RWPE2 (cell line): ENCODE data around the gene PIK3R5.

Experiments
- ATAC-seq: fragments of 200-7000 bp; cut with Tn5 transposase; 3 replicates; pipeline ENCODE4 v1.9.1; 2021; ENCODE audit warnings: low read depth
- DNase-seq: peaks from one replicate; pipeline ENCODE4 v3.0.0-alpha.2; 2020; ENCODE audit warnings: low spot score
- H3K27ac ChIP-seq: fragments of 450-650 bp; 2 replicates; pipeline ENCODE4 v1.5.1; 2017; ENCODE audit warnings: mild to moderate bottlenecking; ENCODE audit not compliant: poor library complexity, severe bottlenecking
- H3K27me3 ChIP-seq: fragments of 250-450 bp; sonication (Bioruptor Pico); 2 replicates; pipeline ENCODE4 v1.5.1; 2021; ENCODE audit warnings: mild to moderate bottlenecking, moderate library complexity; ENCODE audit not compliant: insufficient read depth, poor library complexity, severe bottlenecking
- H3K36me3 ChIP-seq: fragments of 250-450 bp; sonication (Bioruptor Pico); 2 replicates; pipeline ENCODE4 v1.5.1; 2020; ENCODE audit warnings: low read depth, mild to moderate bottlenecking, moderate library complexity
- H3K4me1 ChIP-seq: fragments of 250-450 bp; sonication (Bioruptor Pico); 2 replicates; pipeline ENCODE4 v1.5.1; 2021; ENCODE audit warnings: mild to moderate bottlenecking, moderate library complexity; ENCODE audit not compliant: insufficient read depth, poor library complexity, severe bottlenecking
- H3K4me3 ChIP-seq: fragments of 250-450 bp; sonication (Bioruptor Pico); 2 replicates; pipeline ENCODE4 v1.5.1; 2021; ENCODE audit warnings: mild to moderate bottlenecking, moderate library complexity; ENCODE audit not compliant: severe bottlenecking
- H3K9me3 ChIP-seq: fragments of 250-450 bp; sonication (Bioruptor Pico); 2 replicates; pipeline ENCODE4 v1.5.1; 2021; ENCODE audit warnings: mild to moderate bottlenecking, moderate library complexity; ENCODE audit not compliant: severe bottlenecking
- CTCF ChIP-seq: fragments of 450-650 bp; IDR thresholded peaks from one replicate; pipeline ENCODE4 v1.5.1; 2017; ENCODE audit warnings: mild to moderate bottlenecking, moderate library complexity; ENCODE audit not compliant: poor library complexity, severe bottlenecking

Gene PIK3R5

GRCh38 chr17:8976638-8977037 lies 11.1 kb upstream of the PIK3R5 start:
- Histone ChIP-seq H3K4me1 (no peaks in the 10 kb centered on the region), H3K4me3 (no peak overlapping the region), H3K36me3 (no peaks in the 10 kb centered on the region), H3K9me3 (no peaks in the 10 kb centered on the region), H3K27ac (no peak overlapping the region), H3K27me3 (no peaks in the 10 kb centered on the region)
- DNase-seq (no peak), ATAC-seq (no peak)
- TF ChIP-seq CTCF: no peak

GRCh38 chr17:8975091-8975725 lies 9.7 kb upstream of the PIK3R5 start:
- no peaks in the 10 kb centered on the region for H3K27me3 ChIP-seq
- no peak overlapping the region for H3K27ac ChIP-seq
- DNase-seq (no peak), ATAC-seq (no peak)
- TF ChIP-seq CTCF: no peak
- no peaks in the 10 kb centered on the region for H3K9me3 ChIP-seq
- no peak overlapping the region for H3K4me3 ChIP-seq
- no peaks in the 10 kb centered on the region for H3K36me3 ChIP-seq
- H3K4me1 ChIP-seq: no peaks in the 10 kb centered on the region

GRCh38 chr17:8969901-8970300 lies 4.4 kb upstream of the PIK3R5 start:
- Histone ChIP-seq H3K4me1 (no peaks in the 10 kb centered on the region), H3K36me3 (no peaks in the 10 kb centered on the region), H3K4me3 (no peak overlapping the region), H3K27ac (no peak overlapping the region), H3K9me3 (peaks cover 2% of the 10 kb centered on the region), H3K27me3 (peaks cover 5% of the 10 kb centered on the region)
- no peak for ATAC-seq
- no peak for TF ChIP-seq CTCF
- DNase-seq: no peak

GRCh38 chr17:8968503-8968902 lies 3.0 kb upstream of the PIK3R5 start:
- Histone ChIP-seq H3K4me3 (no peak overlapping the region), H3K27ac (no peak overlapping the region), H3K36me3 (no peaks in the 10 kb centered on the region), H3K27me3 (peaks cover 7% of the 10 kb centered on the region), H3K9me3 (peaks cover 2% of the 10 kb centered on the region), H3K4me1 (no peaks in the 10 kb centered on the region)
- DNase-seq (no peak), ATAC-seq (no peak)
- no peak for TF ChIP-seq CTCF

- no peaks in the 10 kb centered on the region for H3K36me3 ChIP-seq
- no peak overlapping the region for H3K4me3 ChIP-seq
- DNase-seq (no peak), ATAC-seq (no peak)
- TF ChIP-seq CTCF: no peak
- peaks cover 2% of the 10 kb centered on the region for H3K9me3 ChIP-seq
- H3K4me1 ChIP-seq: no peaks in the 10 kb centered on the region
- H3K27me3 ChIP-seq: peaks cover 7% of the 10 kb centered on the region
- H3K27ac ChIP-seq: no peak overlapping the region
These were observed 2.4 kb upstream of the PIK3R5 start for GRCh38 chr17:8967861-8968260.
